ENCODE results near the gene MAP6D1.

Gene MAP6D1

DNA sequence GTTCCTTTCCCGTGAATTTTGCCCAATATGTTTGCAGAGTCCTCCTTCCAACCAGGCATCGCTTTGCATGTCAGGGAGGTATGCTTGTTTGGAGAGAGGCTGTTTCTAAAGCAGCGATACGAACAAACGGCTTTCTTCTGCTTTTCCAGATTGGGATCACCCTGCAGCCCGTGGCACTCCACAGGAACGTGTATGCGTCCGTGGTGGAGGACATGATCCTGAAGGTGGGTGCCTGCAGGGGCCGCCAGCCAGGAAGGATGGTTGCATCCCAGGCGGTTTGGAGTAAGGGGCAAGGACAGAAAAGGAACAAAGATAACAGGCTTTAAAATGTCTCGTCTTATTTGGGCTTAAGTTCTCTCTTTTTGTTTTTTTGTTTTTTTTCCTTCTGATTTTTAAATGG is 17.5 kb downstream of the MAP6D1 start (continued):
- TF ChIP-seq PPARA (CRISPR knock-in tag; IDR thresholded peaks at IDR 0.05; ENCODE audit: borderline replicate concordance) (no peak), OSR1 (CRISPR knock-in tag; IDR thresholded peaks at IDR 0.05) (no peak), ZNF8 (CRISPR knock-in tag; IDR thresholded peaks at IDR 0.05) (no peak), RARB (CRISPR knock-in tag; IDR thresholded peaks at IDR 0.05) (no peak)

DNA sequence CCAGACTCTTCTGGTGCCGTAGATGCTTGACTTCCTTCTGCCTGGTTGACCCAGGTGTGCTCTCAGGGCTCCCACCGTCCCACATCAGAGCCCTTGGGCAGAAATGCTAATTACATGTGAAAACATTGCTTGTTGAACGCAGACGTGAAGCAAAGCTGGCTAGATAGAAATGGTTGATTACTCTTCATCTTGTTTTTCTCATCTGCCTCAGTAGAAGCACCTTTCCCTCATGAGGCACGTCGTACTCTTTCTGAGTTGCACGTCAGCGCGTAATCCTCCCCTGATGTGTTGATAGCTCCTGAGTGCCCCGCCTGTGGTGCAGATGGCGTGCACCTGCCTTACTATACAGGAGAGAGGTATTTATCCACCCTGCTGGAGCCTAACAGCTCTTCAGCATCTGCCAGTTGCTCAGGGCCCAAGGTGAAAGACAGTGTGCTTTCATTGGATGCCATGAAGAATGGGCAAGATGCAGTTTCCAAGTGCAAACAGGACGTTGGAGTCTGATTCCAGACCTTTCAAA is 18.1 kb downstream of the MAP6D1 start:
- TF ChIP-seq OSR1 (CRISPR knock-in tag; IDR thresholded peaks at IDR 0.05) = no peak
- TF ChIP-seq, protein P1, sequence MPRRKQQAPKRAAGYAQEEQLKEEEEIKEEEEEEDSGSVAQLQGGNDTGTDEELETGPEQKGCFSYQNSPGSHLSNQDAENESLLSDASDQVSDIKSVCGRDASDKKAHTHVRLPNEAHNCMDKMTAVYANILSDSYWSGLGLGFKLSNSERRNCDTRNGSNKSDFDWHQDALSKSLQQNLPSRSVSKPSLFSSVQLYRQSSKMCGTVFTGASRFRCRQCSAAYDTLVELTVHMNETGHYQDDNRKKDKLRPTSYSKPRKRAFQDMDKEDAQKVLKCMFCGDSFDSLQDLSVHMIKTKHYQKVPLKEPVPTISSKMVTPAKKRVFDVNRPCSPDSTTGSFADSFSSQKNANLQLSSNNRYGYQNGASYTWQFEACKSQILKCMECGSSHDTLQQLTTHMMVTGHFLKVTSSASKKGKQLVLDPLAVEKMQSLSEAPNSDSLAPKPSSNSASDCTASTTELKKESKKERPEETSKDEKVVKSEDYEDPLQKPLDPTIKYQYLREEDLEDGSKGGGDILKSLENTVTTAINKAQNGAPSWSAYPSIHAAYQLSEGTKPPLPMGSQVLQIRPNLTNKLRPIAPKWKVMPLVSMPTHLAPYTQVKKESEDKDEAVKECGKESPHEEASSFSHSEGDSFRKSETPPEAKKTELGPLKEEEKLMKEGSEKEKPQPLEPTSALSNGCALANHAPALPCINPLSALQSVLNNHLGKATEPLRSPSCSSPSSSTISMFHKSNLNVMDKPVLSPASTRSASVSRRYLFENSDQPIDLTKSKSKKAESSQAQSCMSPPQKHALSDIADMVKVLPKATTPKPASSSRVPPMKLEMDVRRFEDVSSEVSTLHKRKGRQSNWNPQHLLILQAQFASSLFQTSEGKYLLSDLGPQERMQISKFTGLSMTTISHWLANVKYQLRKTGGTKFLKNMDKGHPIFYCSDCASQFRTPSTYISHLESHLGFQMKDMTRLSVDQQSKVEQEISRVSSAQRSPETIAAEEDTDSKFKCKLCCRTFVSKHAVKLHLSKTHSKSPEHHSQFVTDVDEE (CRISPR knock-in tag; IDR thresholded peaks at IDR 0.05) = no peak
- TF ChIP-seq ZNF565 (CRISPR knock-in tag; conservative IDR thresholded peaks at IDR 0.05; ENCODE audit: low read depth) = no peak
- TF ChIP-seq, protein P2, sequence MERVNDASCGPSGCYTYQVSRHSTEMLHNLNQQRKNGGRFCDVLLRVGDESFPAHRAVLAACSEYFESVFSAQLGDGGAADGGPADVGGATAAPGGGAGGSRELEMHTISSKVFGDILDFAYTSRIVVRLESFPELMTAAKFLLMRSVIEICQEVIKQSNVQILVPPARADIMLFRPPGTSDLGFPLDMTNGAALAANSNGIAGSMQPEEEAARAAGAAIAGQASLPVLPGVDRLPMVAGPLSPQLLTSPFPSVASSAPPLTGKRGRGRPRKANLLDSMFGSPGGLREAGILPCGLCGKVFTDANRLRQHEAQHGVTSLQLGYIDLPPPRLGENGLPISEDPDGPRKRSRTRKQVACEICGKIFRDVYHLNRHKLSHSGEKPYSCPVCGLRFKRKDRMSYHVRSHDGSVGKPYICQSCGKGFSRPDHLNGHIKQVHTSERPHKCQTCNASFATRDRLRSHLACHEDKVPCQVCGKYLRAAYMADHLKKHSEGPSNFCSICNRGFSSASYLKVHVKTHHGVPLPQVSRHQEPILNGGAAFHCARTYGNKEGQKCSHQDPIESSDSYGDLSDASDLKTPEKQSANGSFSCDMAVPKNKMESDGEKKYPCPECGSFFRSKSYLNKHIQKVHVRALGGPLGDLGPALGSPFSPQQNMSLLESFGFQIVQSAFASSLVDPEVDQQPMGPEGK (CRISPR knock-in tag; IDR thresholded peaks at IDR 0.05; ENCODE audit: borderline replicate concordance) = no peak
- TF ChIP-seq ZNF70 (CRISPR knock-in tag; IDR thresholded peaks at IDR 0.05) = no peak
- no peak for TF ChIP-seq ZC3H10 (CRISPR knock-in tag; IDR thresholded peaks at IDR 0.05)
- TF ChIP-seq, protein P3, sequence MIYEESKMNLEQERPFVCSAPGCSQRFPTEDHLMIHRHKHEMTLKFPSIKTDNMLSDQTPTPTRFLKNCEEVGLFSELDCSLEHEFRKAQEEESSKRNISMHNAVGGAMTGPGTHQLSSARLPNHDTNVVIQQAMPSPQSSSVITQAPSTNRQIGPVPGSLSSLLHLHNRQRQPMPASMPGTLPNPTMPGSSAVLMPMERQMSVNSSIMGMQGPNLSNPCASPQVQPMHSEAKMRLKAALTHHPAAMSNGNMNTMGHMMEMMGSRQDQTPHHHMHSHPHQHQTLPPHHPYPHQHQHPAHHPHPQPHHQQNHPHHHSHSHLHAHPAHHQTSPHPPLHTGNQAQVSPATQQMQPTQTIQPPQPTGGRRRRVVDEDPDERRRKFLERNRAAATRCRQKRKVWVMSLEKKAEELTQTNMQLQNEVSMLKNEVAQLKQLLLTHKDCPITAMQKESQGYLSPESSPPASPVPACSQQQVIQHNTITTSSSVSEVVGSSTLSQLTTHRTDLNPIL (CRISPR knock-in tag; IDR thresholded peaks at IDR 0.05; ENCODE audit: low read depth) = no peak
- no peak for TF ChIP-seq SNAI2 (CRISPR knock-in tag; IDR thresholded peaks at IDR 0.05)
- no peak for TF ChIP-seq RARB (CRISPR knock-in tag; IDR thresholded peaks at IDR 0.05)
- no peak for TF ChIP-seq ZFP3 (CRISPR knock-in tag; IDR thresholded peaks at IDR 0.05)
- TF ChIP-seq TOX (CRISPR knock-in tag; IDR thresholded peaks at IDR 0.05; ENCODE audit: borderline replicate concordance) = no peak
- no peak for TF ChIP-seq ISL1 (CRISPR knock-in tag; IDR thresholded peaks at IDR 0.05)
- no peak for TF ChIP-seq GLIS3 (CRISPR knock-in tag; IDR thresholded peaks at IDR 0.05)
- TF ChIP-seq PPARA (CRISPR knock-in tag; IDR thresholded peaks at IDR 0.05; ENCODE audit: borderline replicate concordance) = no peak
- no peak for TF ChIP-seq CSDC2 (CRISPR knock-in tag; IDR thresholded peaks at IDR 0.05)
- TF ChIP-seq ZFP30 (CRISPR knock-in tag; IDR thresholded peaks at IDR 0.05) = no peak
- no peak for TF ChIP-seq BACH2 (CRISPR knock-in tag; IDR thresholded peaks at IDR 0.05; ENCODE audit: borderline replicate concordance)
- TF ChIP-seq TCF4 (CRISPR knock-in tag; IDR thresholded peaks at IDR 0.05; ENCODE audit: borderline replicate concordance) = no peak
- TF ChIP-seq, protein P4, sequence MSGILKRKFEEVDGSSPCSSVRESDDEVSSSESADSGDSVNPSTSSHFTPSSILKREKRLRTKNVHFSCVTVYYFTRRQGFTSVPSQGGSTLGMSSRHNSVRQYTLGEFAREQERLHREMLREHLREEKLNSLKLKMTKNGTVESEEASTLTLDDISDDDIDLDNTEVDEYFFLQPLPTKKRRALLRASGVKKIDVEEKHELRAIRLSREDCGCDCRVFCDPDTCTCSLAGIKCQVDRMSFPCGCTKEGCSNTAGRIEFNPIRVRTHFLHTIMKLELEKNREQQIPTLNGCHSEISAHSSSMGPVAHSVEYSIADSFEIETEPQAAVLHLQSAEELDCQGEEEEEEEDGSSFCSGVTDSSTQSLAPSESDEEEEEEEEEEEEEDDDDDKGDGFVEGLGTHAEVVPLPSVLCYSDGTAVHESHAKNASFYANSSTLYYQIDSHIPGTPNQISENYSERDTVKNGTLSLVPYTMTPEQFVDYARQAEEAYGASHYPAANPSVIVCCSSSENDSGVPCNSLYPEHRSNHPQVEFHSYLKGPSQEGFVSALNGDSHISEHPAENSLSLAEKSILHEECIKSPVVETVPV (CRISPR knock-in tag; IDR thresholded peaks at IDR 0.05) = no peak
- no peak for TF ChIP-seq ARNTL (CRISPR knock-in tag; IDR thresholded peaks at IDR 0.05; ENCODE audit: borderline replicate concordance, low read depth)
- ATAC-seq = no peak

DNA sequence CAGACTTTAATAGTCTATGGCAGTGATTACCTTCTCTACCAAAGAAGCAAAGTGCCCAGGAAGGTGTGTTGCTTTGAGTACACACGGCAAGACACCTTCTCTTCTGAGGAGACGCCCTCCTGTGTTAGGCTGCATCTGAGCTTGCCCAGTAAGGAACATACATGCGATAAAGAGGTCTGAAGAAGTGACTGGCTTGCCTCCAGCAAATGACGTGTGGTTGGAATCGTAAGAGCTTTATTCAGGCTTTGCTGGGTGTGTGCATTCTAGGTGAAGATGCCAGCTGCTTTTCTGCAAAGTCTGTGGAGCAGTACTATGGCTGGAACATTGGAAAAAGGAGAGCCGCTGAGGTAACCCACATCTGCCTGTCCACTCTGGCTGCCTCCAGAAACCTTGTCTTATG is 22.4 kb downstream of the MAP6D1 start:
- ATAC-seq = no peak
- TF ChIP-seq ZFP30 (CRISPR knock-in tag; IDR thresholded peaks at IDR 0.05) = no peak
- TF ChIP-seq ARNTL (CRISPR knock-in tag; IDR thresholded peaks at IDR 0.05; ENCODE audit: borderline replicate concordance, low read depth) = no peak

DNA sequence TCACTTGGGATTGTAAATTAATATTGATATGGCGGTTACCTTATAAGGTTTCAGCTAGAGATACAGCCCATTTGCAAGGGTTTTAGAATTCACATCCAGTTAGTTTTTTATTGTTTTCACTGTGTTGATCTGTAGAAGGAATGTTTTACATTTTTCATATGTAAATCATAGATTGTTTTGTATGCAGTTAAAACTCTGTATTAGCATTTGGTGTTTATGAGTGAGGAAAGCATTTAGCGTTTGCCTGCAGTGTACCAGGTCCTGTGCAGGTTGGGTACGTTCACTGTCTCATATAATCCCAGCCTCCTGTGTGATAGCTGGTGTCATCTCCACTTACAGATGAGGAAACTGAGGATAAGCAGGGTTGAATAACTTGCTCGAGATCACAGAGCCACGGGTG is 23.8 kb downstream of the MAP6D1 start:
- ATAC-seq = no peak
- TF ChIP-seq, protein P1 (CRISPR knock-in tag; IDR thresholded peaks at IDR 0.05) = no peak
- TF ChIP-seq BACH2 (CRISPR knock-in tag; IDR thresholded peaks at IDR 0.05; ENCODE audit: borderline replicate concordance) (no peak), ZNF8 (CRISPR knock-in tag; IDR thresholded peaks at IDR 0.05) (no peak), OSR1 (CRISPR knock-in tag; IDR thresholded peaks at IDR 0.05) (no peak), PPARA (CRISPR knock-in tag; IDR thresholded peaks at IDR 0.05; ENCODE audit: borderline replicate concordance) (no peak), ZFP3 (CRISPR knock-in tag; IDR thresholded peaks at IDR 0.05) (no peak), ARNTL (CRISPR knock-in tag; IDR thresholded peaks at IDR 0.05; ENCODE audit: borderline replicate concordance, low read depth) (no peak), ZFP30 (CRISPR knock-in tag; IDR thresholded peaks at IDR 0.05) (no peak), ZNF565 (CRISPR knock-in tag; conservative IDR thresholded peaks at IDR 0.05; ENCODE audit: low read depth) (no peak)
- TF ChIP-seq, protein P5, sequence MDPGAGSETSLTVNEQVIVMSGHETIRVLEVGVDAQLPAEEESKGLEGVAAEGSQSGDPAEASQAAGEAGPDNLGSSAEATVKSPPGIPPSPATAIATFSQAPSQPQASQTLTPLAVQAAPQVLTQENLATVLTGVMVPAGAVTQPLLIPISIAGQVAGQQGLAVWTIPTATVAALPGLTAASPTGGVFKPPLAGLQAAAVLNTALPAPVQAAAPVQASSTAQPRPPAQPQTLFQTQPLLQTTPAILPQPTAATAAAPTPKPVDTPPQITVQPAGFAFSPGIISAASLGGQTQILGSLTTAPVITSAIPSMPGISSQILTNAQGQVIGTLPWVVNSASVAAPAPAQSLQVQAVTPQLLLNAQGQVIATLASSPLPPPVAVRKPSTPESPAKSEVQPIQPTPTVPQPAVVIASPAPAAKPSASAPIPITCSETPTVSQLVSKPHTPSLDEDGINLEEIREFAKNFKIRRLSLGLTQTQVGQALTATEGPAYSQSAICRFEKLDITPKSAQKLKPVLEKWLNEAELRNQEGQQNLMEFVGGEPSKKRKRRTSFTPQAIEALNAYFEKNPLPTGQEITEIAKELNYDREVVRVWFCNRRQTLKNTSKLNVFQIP (CRISPR knock-in tag; IDR thresholded peaks at IDR 0.05; ENCODE audit: borderline replicate concordance, low read depth) = no peak
- TF ChIP-seq, protein P3 (CRISPR knock-in tag; IDR thresholded peaks at IDR 0.05; ENCODE audit: low read depth) = no peak
